ENCODE data around the gene UCN2. TPM values are rescaled to one million over a fixed set of nuclear protein-coding genes. Genes with fewer than 3 reads are reported as not detected.

The UCN2 gene
- total RNA-seq, 2 experiments from 2014 or later = 0.16 TPM; not detected in 1

- peaks cover 6% of the 10 kb centered on the region; the same call in 1 of the 2 replicates for H3K36me3 ChIP-seq (ENCODE audit: insufficient read depth, low read length)
- CTCF ChIA-PET (ENCODE audit: unreplicated experiment) = interaction anchor here (1.0 kb wide), 1 partner anchor 14 kb away, joined by 3 read pairs; no protein-coding TSS in a partner anchor
- H3K9me2 ChIP-seq (ENCODE audit: insufficient read depth, low read length) = no peaks in the 10 kb centered on the region
- BruUV-seq (replicated peaks) = no TSS peak
- H3K4me1 ChIP-seq (ENCODE audit: insufficient read depth, low read length, poor library complexity, severe bottlenecking) = no peaks in the 10 kb centered on the region
- no peak overlapping the region for H3K4me3 ChIP-seq (ENCODE audit: low read depth, low read length, poor library complexity, severe bottlenecking)
- POLR2A ChIA-PET = interaction anchor here (0.6 kb wide), 1 partner anchor 78 kb away, joined by 4 read pairs; no protein-coding TSS in a partner anchor
- no peak overlapping the region for H2AFZ ChIP-seq (ENCODE audit: low read length)
- no peak overlapping the region for H3K4me2 ChIP-seq (ENCODE audit: low read length)
- no peaks in the 10 kb centered on the region for H4K20me1 ChIP-seq (ENCODE audit: insufficient read depth, low read length)
- H3K27ac ChIP-seq (ENCODE audit: low read depth, low read length, poor library complexity, severe bottlenecking) = no peak overlapping the region
- no peaks in the 10 kb centered on the region for H3K79me2 ChIP-seq (ENCODE audit: insufficient read depth, low read depth, low read length)
- intact Hi-C loops (cut with micrococcal nuclease; ENCODE audit: unreplicated experiment) = no loop called here
- TF ChIP-seq EZH2phosphoT487 (IDR thresholded peaks at IDR 0.05; ENCODE audit: borderline replicate concordance, low read depth, low read length) (no peak), CTCF (conservative IDR thresholded peaks at IDR 0.05; ENCODE audit: low read length) (no peak)
- DNase-seq (ENCODE audit: low spot score) = no peak
- no peaks in the 10 kb centered on the region for H3K9me3 ChIP-seq (ENCODE audit: low read length)
These were observed 34.8 kb downstream of the UCN2 start for GRCh38 chr3:48528754-48529153.

- Histone ChIP-seq H3K36me3 (ENCODE audit: insufficient read depth, low read length) (peaks cover 6% of the 10 kb centered on the region; the same call in 1 of the 2 replicates), H4K20me1 (ENCODE audit: insufficient read depth, low read length) (no peaks in the 10 kb centered on the region), H3K4me1 (ENCODE audit: insufficient read depth, low read length, poor library complexity, severe bottlenecking) (no peaks in the 10 kb centered on the region), H3K4me2 (ENCODE audit: low read length) (no peak overlapping the region), H3K27ac (ENCODE audit: low read depth, low read length, poor library complexity, severe bottlenecking) (no peak overlapping the region), H3K79me2 (ENCODE audit: insufficient read depth, low read depth, low read length) (no peaks in the 10 kb centered on the region), H3K9me3 (ENCODE audit: low read length) (no peaks in the 10 kb centered on the region), H3K9me2 (ENCODE audit: insufficient read depth, low read length) (no peaks in the 10 kb centered on the region), H2AFZ (ENCODE audit: low read length) (no peak overlapping the region), H3K4me3 (ENCODE audit: low read depth, low read length, poor library complexity, severe bottlenecking) (no peak overlapping the region)
- BruUV-seq (replicated peaks) = no TSS peak
- CTCF ChIA-PET (ENCODE audit: unreplicated experiment) = interaction anchor here (1.0 kb wide), 1 partner anchor 13 kb away, joined by 3 read pairs; no protein-coding TSS in a partner anchor
- POLR2A ChIA-PET = interaction anchor here (0.7 kb wide), 1 partner anchor 375 kb away, joined by 5 read pairs; no protein-coding TSS in a partner anchor
- no peak for DNase-seq (ENCODE audit: low spot score)
- no peak for TF ChIP-seq CTCF (conservative IDR thresholded peaks at IDR 0.05; ENCODE audit: low read length)
- TF ChIP-seq EZH2phosphoT487 (IDR thresholded peaks at IDR 0.05; ENCODE audit: borderline replicate concordance, low read depth, low read length) = no peak
- intact Hi-C loops (cut with micrococcal nuclease; ENCODE audit: unreplicated experiment) = no loop called here
These were observed 35.5 kb downstream of the UCN2 start for GRCh38 chr3:48528048-48528447.

GRCh38 chr3:48524970-48525369 is 38.6 kb downstream of the UCN2 start:
- no peaks in the 10 kb centered on the region for H3K9me3 ChIP-seq (ENCODE audit: low read length)
- no TSS peak for BruUV-seq (replicated peaks)
- TF ChIP-seq CTCF (conservative IDR thresholded peaks at IDR 0.05; ENCODE audit: low read length) (no peak), EZH2phosphoT487 (IDR thresholded peaks at IDR 0.05; ENCODE audit: borderline replicate concordance, low read depth, low read length) (no peak)
- intact Hi-C loops (cut with micrococcal nuclease; ENCODE audit: unreplicated experiment) = no loop called here
- ChIA-PET CTCF (ENCODE audit: unreplicated experiment) (no interaction called here), POLR2A (no interaction called here)
- H3K4me2 ChIP-seq (ENCODE audit: low read length) = no peak overlapping the region
- peaks cover 8% of the 10 kb centered on the region for H3K4me1 ChIP-seq (ENCODE audit: insufficient read depth, low read length, poor library complexity, severe bottlenecking)
- no peak overlapping the region for H3K27ac ChIP-seq (ENCODE audit: low read depth, low read length, poor library complexity, severe bottlenecking)
- H3K4me3 ChIP-seq (ENCODE audit: low read depth, low read length, poor library complexity, severe bottlenecking) = no peak overlapping the region
- H3K9me2 ChIP-seq (ENCODE audit: insufficient read depth, low read length) = no peaks in the 10 kb centered on the region
- no peak for DNase-seq (ENCODE audit: low spot score)
- peaks cover 6% of the 10 kb centered on the region; the same call in 1 of the 2 replicates for H3K36me3 ChIP-seq (ENCODE audit: insufficient read depth, low read length)
- H2AFZ ChIP-seq (ENCODE audit: low read length) = no peak overlapping the region
- H4K20me1 ChIP-seq (ENCODE audit: insufficient read depth, low read length) = no peaks in the 10 kb centered on the region
- H3K79me2 ChIP-seq (ENCODE audit: insufficient read depth, low read depth, low read length) = no peaks in the 10 kb centered on the region

All from OCI-LY7 (cell line).